GM19035 (cell line): ENCODE results near the gene TSPAN18.

ENCODE experiments used
- ATAC-seq: cut with Tn5 transposase; IDR thresholded peaks from one replicate; pipeline ENCODE4 v1.9.1; 2021; ENCODE audit not compliant: unreplicated experiment

TSPAN18 gene

DNA sequence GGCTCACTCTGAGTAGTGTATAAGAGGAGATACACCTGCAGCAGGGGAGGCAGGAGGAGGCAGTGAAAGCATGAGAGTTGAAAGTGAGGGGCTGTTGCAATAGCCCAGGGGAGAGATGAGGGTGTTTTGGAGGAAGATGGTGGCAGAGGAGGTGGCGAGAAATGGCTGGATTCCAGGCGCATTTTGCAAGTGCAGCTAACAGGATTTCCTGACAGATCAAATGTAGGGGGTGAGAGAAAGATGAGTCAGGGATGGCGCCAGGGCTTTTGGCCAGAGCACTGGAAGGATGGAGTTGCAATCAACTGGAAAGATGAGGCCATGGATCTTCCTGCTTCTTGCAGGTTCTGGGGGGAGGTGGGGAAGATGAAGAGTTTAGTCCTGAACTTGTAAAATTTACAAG is 16.8 kb upstream of the TSPAN18 start:
- no peak for ATAC-seq

DNA sequence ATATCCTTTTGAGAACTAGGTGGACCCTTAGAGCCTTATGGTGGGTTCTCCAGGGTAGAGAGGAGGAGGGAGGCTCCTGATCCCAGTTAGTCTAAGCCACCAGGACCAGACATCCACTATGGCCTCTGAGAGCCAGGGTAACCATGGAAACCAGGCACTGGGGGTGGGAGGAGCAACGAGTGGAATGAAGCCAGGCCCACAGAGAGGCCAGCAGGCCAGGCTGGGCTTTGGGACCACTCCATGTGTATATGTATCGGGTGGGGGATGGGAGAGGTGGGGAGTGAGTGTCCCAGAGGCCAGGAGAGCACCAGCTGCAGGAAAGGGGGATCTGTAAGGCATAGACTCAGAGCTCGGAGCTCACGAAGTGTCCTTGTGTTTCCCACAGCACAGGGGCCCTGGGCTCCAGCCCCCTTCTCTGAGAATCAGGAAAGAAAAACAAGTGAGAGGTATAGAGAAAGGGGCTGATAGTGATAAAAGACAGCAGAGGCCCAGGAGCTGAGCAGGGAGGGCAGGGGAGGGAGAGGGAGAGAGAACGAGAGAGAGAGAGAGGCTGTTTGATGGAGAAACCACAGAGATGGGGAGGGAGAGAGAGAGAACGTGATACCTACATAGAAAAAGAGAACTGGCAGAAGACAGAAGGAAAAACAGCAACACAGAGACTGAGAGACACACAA is 15.5 kb upstream of the TSPAN18 start:
- no peak for ATAC-seq

DNA sequence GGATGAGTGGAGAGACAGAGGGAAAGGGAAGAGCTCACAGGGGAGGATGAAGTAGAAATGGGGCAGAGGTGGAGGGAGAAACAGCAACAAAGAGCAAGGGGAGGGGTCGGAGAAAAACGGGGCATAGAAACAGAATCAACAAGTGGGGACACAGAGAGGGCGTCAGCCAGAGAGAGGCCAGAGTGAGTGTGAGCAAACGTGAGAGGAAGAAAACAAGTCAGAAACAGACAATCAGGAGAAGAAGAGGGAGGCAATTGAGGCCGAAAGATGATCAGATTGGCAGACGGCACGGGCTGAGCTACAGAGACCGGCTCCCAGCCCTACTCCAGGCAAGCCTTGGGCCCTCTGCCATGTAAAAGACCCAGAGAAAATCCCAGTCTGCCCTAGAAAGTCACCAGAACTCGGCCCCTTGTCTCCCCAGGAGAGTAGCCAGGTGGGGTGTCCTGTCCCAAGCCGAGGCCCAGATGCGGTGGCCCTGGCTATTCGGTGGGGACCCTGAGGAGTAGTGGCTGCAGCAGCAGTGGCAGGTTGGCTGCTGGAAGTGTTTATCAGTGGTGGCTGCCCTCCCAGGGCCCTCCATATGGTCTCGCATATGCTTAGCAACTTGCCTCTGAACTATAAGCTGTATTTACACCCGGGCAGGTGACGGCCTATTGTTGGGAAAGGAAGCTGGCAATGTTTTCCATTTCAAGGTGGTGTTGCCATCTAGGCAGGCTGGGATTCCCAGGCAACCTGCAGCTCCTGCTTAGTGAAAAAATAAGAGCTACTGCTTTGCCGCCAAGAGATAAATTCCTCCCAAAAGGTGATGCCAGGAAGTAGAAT is 14.8 kb upstream of the TSPAN18 start:
- no peak for ATAC-seq

DNA sequence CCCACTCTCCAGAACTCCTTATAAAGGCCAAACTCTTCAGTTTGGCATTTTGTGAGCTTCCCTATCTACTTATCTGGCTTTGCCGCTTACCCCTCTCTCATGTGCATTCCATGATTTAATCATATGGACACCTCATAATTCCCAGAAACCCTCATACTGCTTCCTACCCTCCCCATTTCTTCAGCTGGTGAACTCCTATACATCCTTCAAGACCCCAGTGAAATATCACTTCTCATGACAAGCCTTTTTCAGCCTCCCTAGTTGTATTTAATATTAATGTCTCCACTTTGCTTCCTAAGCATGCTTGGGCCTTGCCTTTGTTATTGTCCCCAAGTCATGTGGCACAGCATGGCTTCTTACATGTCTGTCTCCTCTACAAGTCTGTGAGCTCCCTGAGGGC is 13.7 kb upstream of the TSPAN18 start:
- no peak for ATAC-seq

DNA sequence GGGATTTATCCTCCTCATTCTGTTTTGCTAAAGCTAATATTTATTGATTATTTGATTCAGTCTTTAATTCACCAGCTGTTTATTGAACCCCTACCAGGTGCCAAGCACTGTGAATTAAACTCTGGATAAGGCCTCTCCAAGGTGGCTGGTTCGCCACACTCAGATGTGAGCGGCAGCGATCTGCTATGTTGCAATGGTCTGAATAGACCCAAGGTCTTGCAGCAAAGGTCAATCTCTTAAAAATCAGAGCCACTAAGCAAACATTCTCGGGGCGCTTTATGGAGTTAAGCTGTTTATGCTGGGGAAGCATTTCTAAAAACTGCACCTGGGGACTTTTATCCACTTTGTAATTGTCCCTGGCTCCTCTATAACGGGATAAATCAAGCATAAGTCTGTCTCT is 10.5 kb upstream of the TSPAN18 start:
- ATAC-seq: no peak

DNA sequence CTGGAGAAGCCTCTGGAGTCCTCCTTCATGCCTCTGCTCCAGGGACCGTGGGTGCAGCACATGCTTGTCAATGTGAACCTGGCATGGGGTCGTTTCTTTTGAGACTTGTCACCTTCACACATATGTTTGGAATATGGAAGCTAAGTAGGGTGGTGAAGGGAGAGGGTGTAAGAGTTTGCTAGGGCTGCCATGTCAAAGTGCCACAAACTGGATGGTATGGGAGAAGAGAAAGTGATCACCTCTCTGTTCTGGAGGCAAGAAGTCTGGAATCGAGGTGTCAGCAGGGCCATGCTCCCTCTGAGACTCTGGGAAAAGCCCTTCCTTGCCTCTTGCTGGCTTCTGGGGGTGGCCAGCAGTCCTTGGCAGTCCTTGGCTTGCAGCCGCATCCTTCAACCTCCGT is 8.7 kb upstream of the TSPAN18 start:
- no peak for ATAC-seq

DNA sequence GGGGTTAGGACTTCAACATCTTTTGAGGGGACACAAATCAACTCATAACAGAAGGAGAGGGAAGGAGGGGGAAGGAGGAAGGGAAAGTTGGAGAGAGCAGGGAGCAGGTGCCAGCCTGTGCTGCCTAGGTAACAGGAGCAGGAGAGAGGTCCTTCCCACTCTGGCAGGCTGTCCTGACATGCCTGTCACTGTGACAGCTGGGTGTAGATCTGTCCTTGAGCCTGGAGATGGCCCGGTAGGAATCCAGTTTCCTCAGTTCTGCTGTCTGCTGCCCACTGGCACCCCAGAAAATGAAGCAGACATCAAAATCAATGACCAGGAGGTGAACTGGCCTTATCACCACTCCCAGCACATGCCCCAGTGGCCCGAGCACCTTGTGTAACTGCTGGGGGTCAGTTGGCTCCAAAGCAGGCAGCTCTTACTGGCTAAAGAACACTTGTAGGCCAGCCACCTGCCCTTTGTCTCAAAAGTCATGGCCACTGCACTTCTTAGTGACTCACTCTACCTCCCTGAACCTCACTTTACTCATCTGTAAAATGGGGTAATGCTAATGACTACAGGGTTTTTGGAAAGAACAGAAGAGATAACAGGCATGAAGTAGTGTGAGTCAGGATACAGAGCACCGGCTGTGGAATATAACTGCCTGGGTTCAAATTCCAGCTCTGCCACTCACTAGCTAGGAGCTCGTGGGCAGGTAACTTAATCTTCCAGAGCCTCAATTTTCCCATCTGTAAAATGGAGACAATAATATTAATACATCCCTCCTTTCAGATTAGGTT is 8.0 kb upstream of the TSPAN18 start:
- ATAC-seq: no peak

DNA sequence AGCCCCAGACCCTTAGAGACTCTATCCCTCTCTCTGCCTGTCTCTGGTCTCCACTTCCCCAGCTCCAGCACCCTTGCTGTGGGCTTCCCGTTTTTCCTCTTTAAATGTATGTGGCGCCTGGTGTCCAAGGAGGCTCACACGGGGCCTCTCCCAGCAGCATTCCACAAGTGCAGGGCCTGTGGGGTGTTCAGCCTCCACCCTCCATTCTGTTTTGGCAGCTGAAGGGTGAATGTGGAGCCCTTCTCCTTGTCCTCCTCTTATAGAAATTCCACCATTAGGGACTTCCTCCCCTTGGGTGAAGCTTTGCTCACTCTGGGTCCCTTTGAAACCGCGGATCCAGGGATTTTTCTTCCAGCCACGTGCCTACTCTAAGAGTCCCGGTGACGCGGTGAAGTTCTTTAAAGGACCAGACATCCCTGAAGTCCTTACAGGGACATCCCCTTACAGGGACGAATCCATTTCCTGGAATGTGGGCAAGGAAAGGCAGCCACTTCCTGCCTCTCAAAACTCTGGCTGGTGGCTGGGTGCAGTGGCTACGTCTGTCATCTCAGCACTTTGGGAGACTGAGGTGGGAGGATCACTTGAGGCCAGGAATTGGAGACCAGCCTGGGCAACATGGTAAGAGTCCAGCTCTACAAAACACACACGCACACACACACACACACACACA is 1.6 kb upstream of the TSPAN18 start:
- no peak for ATAC-seq

DNA sequence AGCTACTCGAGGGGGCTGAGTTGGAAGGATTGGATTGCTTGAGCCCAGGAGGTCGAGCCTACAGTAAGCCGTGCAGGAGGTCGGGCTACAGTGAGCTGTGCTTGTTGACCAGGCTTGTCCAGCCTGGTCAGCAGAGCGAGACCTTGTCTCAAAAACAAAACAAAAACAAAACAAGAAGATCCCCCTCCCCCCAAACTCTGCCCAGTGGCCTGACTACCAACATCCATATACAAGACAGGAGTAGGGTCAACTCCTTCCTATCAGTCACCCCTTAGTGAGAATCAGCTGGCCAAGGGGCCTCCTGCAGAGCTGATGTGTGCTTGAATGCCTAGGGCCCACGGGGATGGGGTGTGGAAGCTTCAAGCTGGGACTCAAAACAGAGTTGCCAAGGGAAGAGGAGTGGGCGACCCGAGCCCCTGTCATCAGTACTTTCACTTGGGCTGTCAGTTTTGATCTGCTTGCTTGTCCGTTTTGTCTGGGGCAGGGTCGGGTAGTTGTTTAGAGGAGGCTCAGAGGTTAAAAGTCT is 942 bp upstream of the TSPAN18 start:
- ATAC-seq: no peak

DNA sequence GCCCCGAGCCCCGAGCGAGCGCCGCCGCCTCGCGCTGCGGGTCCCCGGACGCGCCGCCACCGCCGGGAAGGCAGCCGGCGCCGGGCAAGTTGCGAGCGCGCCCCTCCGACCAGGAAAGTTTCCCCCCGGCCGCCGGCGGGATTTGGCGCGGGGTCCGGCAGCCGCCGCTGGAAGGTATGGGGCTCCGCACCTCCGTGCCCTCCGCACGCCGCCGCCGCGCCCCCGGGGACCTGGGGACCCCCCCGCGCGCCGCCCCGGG is 281 bp downstream of the TSPAN18 start:
- ATAC-seq: no peak

DNA sequence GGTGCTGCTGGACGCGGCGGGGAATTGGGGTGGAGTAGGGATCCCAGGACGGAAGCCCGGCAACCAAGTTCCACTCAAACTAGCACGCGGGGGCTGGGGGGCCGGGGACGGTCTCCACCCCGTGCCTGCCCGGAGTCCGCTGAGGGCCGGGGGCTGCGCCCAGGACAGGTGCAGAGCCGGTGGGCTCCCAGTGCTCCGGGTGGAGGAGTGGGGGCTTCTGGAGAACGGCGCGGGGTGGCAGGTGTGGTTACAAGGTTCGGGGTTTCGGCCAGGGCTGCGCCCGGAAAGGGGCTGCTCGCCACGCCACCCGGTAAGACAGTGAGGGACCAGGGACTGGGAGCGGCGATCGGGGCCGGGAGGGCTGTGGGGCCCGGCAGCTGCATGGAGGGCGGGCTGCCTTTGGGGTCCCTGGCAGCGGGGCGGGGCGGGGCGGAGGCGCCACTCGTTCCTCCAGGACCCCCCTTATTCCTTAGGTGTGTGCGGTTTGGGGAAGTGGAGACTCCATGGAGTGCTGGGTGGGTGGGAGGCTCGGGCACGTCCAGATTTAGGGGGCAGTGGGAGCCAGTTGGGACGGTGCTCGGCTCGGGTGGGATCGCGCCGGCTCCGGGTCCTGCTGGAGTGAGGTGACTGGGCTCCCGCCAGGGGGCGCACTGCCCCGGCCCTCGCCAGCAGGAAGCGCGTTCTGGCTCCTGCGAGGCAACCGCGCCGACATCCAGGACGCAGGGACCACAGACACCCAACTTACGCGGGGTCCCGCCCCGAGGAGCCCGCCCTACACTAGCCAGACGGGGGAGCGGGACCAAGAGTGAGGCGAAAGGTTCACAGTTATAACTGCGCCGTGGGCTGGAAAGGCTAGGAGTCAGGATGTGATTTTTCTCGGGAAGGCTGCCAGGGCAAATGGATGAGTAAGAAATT is 868 bp downstream of the TSPAN18 start:
- peak; percentile 46 for ATAC-seq

DNA sequence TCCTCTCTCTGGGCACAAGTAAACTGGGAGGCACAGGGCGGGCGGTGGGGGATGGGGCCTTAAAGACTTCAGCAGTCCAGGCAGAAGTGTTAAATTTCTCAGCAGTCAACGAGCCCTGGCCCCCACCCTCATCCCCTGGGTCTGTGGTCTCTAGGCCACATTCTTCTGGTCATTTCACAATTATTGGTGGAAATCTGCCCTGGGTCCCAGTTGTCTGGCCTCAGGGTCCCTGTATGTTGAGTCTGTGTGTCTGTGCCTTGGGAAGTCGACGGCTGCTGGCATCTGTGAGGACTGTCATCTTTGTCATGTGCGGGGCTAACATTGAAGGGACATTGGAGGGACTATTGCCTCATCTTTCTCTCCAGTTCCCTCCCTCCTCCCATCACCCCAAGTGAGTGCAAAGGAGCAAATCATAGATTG is 1.7 kb downstream of the TSPAN18 start:
- ATAC-seq: no peak

DNA sequence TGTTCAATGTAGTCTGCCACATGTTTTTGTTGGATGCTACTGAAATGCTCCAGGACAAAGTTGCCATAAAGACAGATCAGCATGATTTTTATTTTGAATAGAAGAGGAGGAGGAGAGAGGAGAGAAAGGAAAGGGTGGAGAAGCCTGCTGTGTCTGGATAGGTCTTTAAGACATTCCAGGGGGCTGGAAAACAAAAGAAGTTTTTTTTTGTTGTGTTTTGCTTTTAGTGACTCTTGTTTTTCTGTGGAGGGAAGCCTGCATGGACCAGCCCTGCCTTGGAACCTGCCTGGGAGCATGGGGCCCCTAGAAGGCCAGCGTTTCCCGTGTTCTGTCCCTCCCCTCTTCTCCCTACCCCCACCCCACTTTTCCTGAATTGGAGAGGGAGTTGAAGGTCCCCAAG is 2.3 kb downstream of the TSPAN18 start:
- ATAC-seq: no peak

DNA sequence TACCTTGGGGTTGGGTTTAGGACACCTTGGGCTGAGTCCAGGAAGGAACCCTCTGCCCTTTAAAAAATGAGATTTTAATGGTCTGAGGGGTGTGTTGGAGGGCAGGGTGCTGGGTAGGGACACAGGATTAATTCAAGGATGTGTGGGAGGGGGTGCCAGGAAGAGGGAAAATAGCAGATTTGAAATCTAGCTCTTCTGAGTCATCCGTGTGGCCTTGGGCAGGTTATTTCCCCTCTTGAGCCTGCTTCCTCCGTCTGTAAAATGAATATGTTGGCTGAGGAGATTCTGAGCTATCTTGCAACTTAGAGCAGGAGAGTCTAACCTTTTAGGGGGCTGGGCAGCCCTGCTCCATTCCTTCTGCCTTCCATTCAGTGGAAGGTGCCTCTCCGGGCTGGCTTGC is 3.0 kb downstream of the TSPAN18 start:
- ATAC-seq: no peak

DNA sequence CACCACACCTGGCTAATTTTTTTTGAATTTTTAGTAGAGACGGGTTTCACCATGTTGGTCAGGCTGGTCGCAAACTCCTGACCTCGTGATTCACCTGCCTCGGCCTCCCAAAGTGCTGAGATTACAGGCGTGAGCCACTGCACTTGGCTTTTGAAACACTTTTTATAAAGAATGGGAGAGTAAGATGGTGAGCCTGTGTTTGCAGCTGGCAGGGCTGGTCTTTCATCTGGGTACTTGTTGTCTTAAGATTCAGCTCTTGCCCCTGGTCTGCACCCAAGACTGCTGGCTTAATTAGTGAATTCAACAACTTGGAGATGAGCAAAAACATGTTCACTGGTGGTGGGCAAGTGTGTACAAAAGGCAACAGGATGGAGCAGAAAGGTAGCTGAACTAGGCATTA is 4.0 kb downstream of the TSPAN18 start:
- no peak for ATAC-seq

DNA sequence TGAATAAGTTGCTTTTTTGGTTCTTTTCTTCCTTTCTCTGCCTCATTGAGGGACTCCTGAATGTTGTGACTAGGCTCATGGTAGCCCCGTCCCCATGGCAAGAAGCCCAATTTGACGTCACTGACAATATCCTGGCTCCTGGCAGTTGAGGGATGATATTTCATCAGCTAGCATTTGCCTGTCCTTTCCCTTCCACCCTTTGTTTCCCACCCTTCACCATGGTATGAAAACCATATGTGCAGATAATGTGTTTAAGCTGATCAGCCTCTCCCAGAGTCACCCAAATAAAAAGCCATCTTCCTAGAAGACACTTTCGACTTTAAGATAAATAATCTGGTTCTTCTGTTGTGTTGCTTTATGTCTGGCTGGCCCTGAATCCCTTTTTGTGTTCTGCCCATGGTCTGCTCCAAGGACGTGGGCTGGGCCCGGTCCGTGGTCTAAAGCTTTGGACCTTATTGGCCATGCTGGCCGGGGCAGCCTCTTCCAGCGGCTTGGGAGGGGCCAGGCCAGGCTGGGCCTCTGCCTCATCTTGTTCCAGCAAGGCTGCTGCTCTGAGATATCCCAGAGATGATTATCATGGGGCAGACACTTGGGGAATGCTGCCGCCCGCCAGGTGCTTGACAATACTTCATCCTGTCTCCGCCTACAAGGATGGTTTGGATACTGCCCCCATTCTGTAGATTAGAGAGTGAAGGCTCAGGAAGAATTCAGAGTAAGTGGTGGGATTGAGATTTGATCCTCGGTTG is 5.1 kb downstream of the TSPAN18 start:
- no peak for ATAC-seq

DNA sequence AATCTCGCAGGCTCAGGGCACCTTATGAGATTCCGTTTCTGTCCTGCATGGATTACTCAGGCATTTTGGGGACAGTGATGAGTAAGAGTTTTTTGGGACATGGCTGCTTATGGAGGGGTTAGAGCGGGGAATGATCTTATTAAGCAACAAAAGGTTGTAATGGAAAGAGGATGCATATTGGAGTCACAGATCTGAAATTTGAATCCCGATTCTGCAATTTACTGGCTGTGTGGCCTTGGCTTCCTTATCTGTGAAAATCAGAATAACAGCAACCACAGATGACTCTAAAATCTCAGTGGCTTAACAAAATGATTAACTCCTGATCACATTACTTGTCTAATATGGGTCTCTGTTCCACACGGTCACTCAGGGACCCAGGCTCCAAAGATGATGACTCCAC is 5.8 kb downstream of the TSPAN18 start:
- ATAC-seq: no peak

DNA sequence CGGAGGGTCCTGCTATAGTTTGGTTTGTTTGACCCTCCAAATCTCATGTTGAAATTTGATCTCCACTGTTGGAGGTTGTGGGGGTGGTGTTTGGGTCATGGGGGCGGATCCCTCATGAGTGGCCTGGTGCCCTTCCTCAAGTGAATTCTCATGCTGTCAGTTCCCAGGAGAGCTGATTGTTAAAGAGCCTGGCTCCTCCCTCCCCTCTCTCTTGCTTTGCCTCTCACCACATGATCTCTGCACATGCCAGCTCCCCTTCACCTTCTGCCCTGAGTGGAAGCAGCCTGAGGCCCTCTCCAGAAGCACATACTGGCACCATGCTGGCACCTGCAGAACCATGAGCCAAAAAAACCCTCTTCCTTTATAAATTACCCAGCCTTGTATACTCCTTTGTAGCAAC is 7.1 kb downstream of the TSPAN18 start:
- ATAC-seq: no peak

DNA sequence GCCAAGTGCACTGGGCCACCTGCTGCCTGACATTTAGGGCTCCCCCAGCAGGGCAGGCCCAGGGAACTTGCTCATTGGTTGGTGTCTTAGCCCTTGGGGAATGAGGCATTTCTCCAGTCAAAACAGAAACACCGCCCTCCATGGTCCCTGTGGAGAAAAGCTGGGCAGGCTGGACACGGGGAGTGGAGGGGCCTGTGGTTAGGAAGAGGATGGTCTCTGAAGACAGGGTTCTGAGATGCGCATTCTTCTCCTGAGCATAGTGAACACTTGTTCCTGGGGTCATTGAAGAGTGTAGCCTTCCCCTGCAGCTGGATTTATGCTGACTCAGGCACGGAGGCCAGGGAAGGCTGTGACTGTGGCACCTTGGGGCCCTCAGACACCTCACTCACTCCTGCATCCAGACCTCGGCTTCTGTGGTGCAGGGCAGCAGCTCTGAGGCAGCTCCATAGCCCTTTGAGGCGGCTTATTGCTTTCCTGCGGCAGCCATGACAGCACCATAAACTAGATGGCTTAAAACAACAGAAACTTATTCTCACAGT is 8.2 kb downstream of the TSPAN18 start:
- no peak for ATAC-seq
